CD14-positive monocyte (primary cell): ENCODE results near the gene PPM1K. TPM values are rescaled to one million over a fixed set of nuclear protein-coding genes. Genes with fewer than 3 reads are reported as not detected.

Experiments used
- DNase-seq, 3 donors: peaks; one replicate each; pipeline ENCODE4 v3.0.0-alpha.2; 2011 to 2022
- H2AFZ ChIP-seq: 2 replicates; pipeline ENCODE4 v1.6.0; 2012; ENCODE audit warnings: mild to moderate bottlenecking, low read depth, low read length, inconsistent platforms; ENCODE audit not compliant: insufficient read depth, poor library complexity, severe bottlenecking
- H3K27ac ChIP-seq, 2 donors: 1 replicate in 1 of 2; 2 replicates in 1 of 2; pipeline ENCODE4 v1.5.1; 2012 to 2013; ENCODE audit warnings: low read length in 2 of 2, control low read depth in 1 of 2, inconsistent platforms in 1 of 2, low read depth in 1 of 2, mild to moderate bottlenecking in 1 of 2
- H3K27me3 ChIP-seq, 2 donors: one replicate each; pipeline versions ENCODE4 v1.6.0 to v1.6.1; 2011 to 2013; ENCODE audit warnings: low read length in 2 of 2; ENCODE audit not compliant: control insufficient read depth in 2 of 2, insufficient read depth in 2 of 2
- H3K36me3 ChIP-seq, 2 donors: replicated peaks in 1 of 2; 1 replicate in 1 of 2; 2 replicates in 1 of 2; pipeline versions ENCODE4 v1.5.1 to v1.6.1; 2012 to 2013; ENCODE audit warnings: low read length in 2 of 2, control low read depth in 1 of 2, inconsistent platforms in 1 of 2, mild to moderate bottlenecking in 1 of 2; ENCODE audit not compliant: insufficient read depth in 2 of 2, control insufficient read depth in 1 of 2
- H3K4me1 ChIP-seq, 2 donors: 1 replicate in 1 of 2; 2 replicates in 1 of 2; pipeline versions ENCODE4 v1.5.1 to v1.6.1; 2012 to 2013; ENCODE audit warnings: low read length in 2 of 2, control low read depth in 1 of 2, inconsistent platforms in 1 of 2, mild to moderate bottlenecking in 1 of 2, moderate library complexity in 1 of 2; ENCODE audit not compliant: insufficient read depth in 2 of 2, control insufficient read depth in 1 of 2
- H3K4me2 ChIP-seq: replicated peaks from 2 replicates; pipeline ENCODE3; 2012; ENCODE audit warnings: low read length, moderate library complexity, mild to moderate bottlenecking; ENCODE audit not compliant: poor library complexity, severe bottlenecking; ENCODE audit errors: extremely low read depth
- H3K4me3 ChIP-seq, 3 experiments: fragments of 200-600 bp in 1 of 3; sonication (generic) in 1 of 3; replicated peaks in 1 of 3; 1 replicate in 2 of 3; 2 replicates in 1 of 3; pipeline ENCODE4 v1.5.1; 2011 to 2013; ENCODE audit warnings: low read length in 3 of 3, mild to moderate bottlenecking in 3 of 3, control low read depth in 2 of 3, low read depth in 2 of 3, inconsistent platforms in 1 of 3, moderate library complexity in 1 of 3
- H3K79me2 ChIP-seq: 2 replicates; pipeline ENCODE4 v1.6.0; 2012; ENCODE audit warnings: mild to moderate bottlenecking, control low read depth, inconsistent platforms, low read length, moderate library complexity; ENCODE audit not compliant: insufficient read depth
- H3K9ac ChIP-seq: 2 replicates; pipeline ENCODE4 v1.6.0; 2017; ENCODE audit warnings: low read length, mild to moderate bottlenecking; ENCODE audit not compliant: insufficient read depth, poor library complexity, severe bottlenecking
- H3K9me3 ChIP-seq, 2 donors: replicated peaks in 1 of 2; 1 replicate in 1 of 2; 2 replicates in 1 of 2; pipeline versions ENCODE4 v1.5.1 to v1.6.1; 2012 to 2013; ENCODE audit warnings: low read length in 2 of 2, control low read depth in 1 of 2; ENCODE audit not compliant: control insufficient read depth in 1 of 2, insufficient read depth in 1 of 2
- H4K20me1 ChIP-seq: 2 replicates; pipeline ENCODE4 v1.6.0; 2012; ENCODE audit warnings: mild to moderate bottlenecking, low read length, control low read depth, moderate library complexity; ENCODE audit not compliant: insufficient read depth
- H3K27ac Mint-ChIP-seq, 7 donors: one replicate each; pipeline ENCODE4 v1.8.0; 2020; ENCODE audit warnings: mild to moderate bottlenecking in 7 of 7, mixed read lengths in 7 of 7, moderate library complexity in 6 of 7, inconsistent platforms in 2 of 7
- H3K27me3 Mint-ChIP-seq, 3 donors: one replicate each; pipeline ENCODE4 v1.8.0; 2021 to 2022; ENCODE audit warnings: low read depth in 3 of 3, mild to moderate bottlenecking in 3 of 3, mixed read lengths in 3 of 3, moderate library complexity in 3 of 3, inconsistent platforms in 1 of 3
- H3K36me3 Mint-ChIP-seq, 2 donors: one replicate each; pipeline ENCODE4 v1.8.0; 2020; ENCODE audit warnings: mixed read lengths in 2 of 2, inconsistent platforms in 1 of 2, mild to moderate bottlenecking in 1 of 2
- H3K4me1 Mint-ChIP-seq: one replicate; pipeline ENCODE4 v1.8.0; 2020; ENCODE audit warnings: mild to moderate bottlenecking, mixed read lengths
- H3K4me3 Mint-ChIP-seq, 2 donors: one replicate each; pipeline ENCODE4 v1.8.0; 2020; ENCODE audit warnings: mild to moderate bottlenecking in 2 of 2, mixed read lengths in 2 of 2, moderate library complexity in 1 of 2
- H3K9me3 Mint-ChIP-seq, 7 donors: one replicate each; pipeline ENCODE4 v1.8.0; 2020 to 2022; ENCODE audit warnings: mixed read lengths in 7 of 7, mild to moderate bottlenecking in 6 of 7, moderate library complexity in 6 of 7, inconsistent platforms in 2 of 7
- CTCF ChIP-seq: fragments of 200-600 bp; IDR thresholded peaks from one replicate; pipeline ENCODE4 v1.8.0; 2022; ENCODE audit warnings: antibody characterized with exemption, mild to moderate bottlenecking
- WGBS: methylation state at CpG from one replicate; pipeline ENCODE4 v1.1.5; 2013; ENCODE audit warnings: missing lambda C conversion rate; ENCODE audit not compliant: insufficient coverage; 5-methylcytosine and 5-hydroxymethylcytosine counted together
- intact Hi-C, 2 donors: fragments of 100-400 bp; cut with micrococcal nuclease; formaldehyde crosslinking; loops; one replicate each; pipeline versions ENCODE4 v1.15.0 to v1.15.1; 2023
- polyA plus RNA-seq, 3 donors: library from polyadenylated mRNA; depleted of rRNA in 1 of 3; unstranded in 2 of 3; stranded (reverse) in 1 of 3; fragments of 300-500 nt in 2 of 3; fragments of >200 nt in 1 of 3; fragmentation: Illumina TruSeq in 2 of 3; gene quantifications; 1 replicate in 2 of 3; 2 replicates in 1 of 3; pipeline ENCODE4 v1.2.3, GENCODE V29; 2012 to 2021

PPM1K gene
- polyA plus RNA-seq, 3 donors, result 5.7 to 11.0 (median 7.0) TPM

GRCh38 chr4:88275949-88276515 lies 8.3 kb downstream of the PPM1K start:
- Mint-ChIP-seq H3K4me3 (peak overlapping the region in 1 of 2 donors; percentile 61), H3K27ac (peak overlapping the region in 4 of 7 donors; percentile 47 to 87 (median 62)), H3K36me3 (peaks cover 14 to 16% of the 10 kb centered on the region in 2 donors), H3K27me3 (no peaks in the 10 kb centered on the region), H3K4me1 (peaks cover 29% of the 10 kb centered on the region), H3K9me3 (peaks cover 0 to 3% (median 2%) of the 10 kb centered on the region in 7 donors)
- intact Hi-C loops, result no loop called here
- H3K4me2 ChIP-seq, result peak overlapping the region; percentile 30
- H2AFZ ChIP-seq, result no peak overlapping the region
- no peak for DNase-seq
- H3K4me3 ChIP-seq, result no peak overlapping the region
- H3K79me2 ChIP-seq, result peaks cover 28% of the 10 kb centered on the region
- H3K36me3 ChIP-seq, result no peaks in the 10 kb centered on the region
- TF ChIP-seq CTCF, result no peak
- no peaks in the 10 kb centered on the region for H4K20me1 ChIP-seq
- no peaks in the 10 kb centered on the region for H3K9me3 ChIP-seq
- no peak overlapping the region for H3K9ac ChIP-seq
- WGBS, result no CpG with 5 or more reads among the region's 4 CpGs
- peaks cover 27 to 29% of the 10 kb centered on the region in 2 donors for H3K4me1 ChIP-seq
- peak overlapping the region in 1 of 2 donors; percentile 2 for H3K27ac ChIP-seq
- no peaks in the 10 kb centered on the region for H3K27me3 ChIP-seq

GRCh38 chr4:88275516-88275915 lies 8.8 kb downstream of the PPM1K start:
- Mint-ChIP-seq H3K4me3 (peak overlapping the region in 1 of 2 donors; percentile 61), H3K4me1 (peaks cover 27% of the 10 kb centered on the region), H3K36me3 (peaks cover 16% of the 10 kb centered on the region in 2 donors), H3K27ac (peak overlapping the region in 6 of 7 donors; percentile 20 to 87 (median 56)), H3K9me3 (peaks cover 0 to 3% (median 2%) of the 10 kb centered on the region in 7 donors), H3K27me3 (no peaks in the 10 kb centered on the region)
- H3K79me2 ChIP-seq, result peaks cover 28% of the 10 kb centered on the region
- no peak overlapping the region for H2AFZ ChIP-seq
- no peaks in the 10 kb centered on the region for H4K20me1 ChIP-seq
- H3K9ac ChIP-seq, result no peak overlapping the region
- no peaks in the 10 kb centered on the region for H3K36me3 ChIP-seq
- peak overlapping the region in 1 of 3 experiments; percentile 35 for H3K4me3 ChIP-seq
- peak overlapping the region in 1 of 2 donors; percentile 2 for H3K27ac ChIP-seq
- peak overlapping the region; percentile 30 for H3K4me2 ChIP-seq
- peak; percentile 39 to 55 (median 53) for DNase-seq
- intact Hi-C loops, result no loop called here
- WGBS, result no CpG with 5 or more reads among the region's 1 CpG
- H3K27me3 ChIP-seq, result no peaks in the 10 kb centered on the region
- H3K9me3 ChIP-seq, result no peaks in the 10 kb centered on the region
- TF ChIP-seq CTCF, result no peak
- peaks cover 27 to 29% of the 10 kb centered on the region in 2 donors for H3K4me1 ChIP-seq
